Panc1 (cell line): ENCODE measurements around the gene E2F2.

Experiments
- CTCF ChIP-seq: fragments of 450-650 bp; IDR thresholded peaks from 2 replicates; pipeline ENCODE4 v1.5.1; 2017; ENCODE audit warnings: mild to moderate bottlenecking
- POLR2AphosphoS5 ChIP-seq: IDR thresholded peaks from 2 replicates; pipeline ENCODE4 v1.6.1; 2012; ENCODE audit warnings: mild to moderate bottlenecking, low read depth, low read length, moderate library complexity
- TCF7L2 ChIP-seq: IDR thresholded peaks from 2 replicates; pipeline ENCODE4 v1.6.1; 2011; ENCODE audit warnings: mild to moderate bottlenecking, low read depth, low read length, inconsistent platforms
- TF ChIP-seq, protein P1 (sequence below), 2 experiments: IDR thresholded peaks; 2 replicates each; pipeline ENCODE4 v1.6.1; 2011 to 2012; ENCODE audit warnings: low read depth in 2 of 2, control low read depth in 1 of 2, low read length in 1 of 2, mild to moderate bottlenecking in 1 of 2, moderate library complexity in 1 of 2; ENCODE audit not compliant: insufficient read depth in 1 of 2

DNA sequence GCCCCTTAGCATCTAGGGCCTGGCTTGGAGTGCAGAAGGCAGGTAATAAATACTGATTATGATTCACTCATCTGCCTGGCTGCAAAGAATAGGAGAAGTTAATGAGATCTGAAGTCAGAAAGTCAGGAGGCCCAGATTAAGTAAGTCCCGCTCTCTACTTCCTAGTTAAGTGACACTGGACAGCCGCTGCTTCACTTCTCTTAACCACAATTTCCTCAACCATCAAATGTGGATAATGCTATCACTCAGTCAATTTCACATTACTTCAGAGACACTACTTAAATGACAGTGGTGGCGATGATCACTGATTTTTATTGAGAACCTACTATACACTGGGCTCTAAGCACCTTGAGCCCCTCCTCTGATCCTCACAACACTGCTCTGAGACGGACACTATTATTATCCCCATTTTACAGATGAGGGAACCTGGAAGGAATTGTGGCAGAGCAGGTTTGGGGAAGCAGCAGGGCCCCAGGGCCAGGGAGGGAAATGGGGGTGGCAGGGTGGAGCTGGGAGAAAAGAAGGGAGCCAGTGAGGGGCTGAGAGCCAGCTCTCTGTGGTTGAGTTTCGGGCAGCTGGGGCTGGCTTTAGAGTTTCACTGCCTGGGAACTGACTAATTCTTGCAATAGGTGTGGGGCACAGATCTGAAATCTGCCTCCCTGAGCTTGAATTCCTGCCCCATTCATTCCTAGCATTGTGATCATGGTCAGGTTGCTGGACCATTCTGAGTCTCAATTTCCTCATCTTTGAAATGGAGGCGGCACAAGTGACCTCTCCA is 2.4 kb upstream of the E2F2 start:
- no peak for TF ChIP-seq CTCF
- TF ChIP-seq TCF7L2: no peak
- no peak for TF ChIP-seq POLR2AphosphoS5
- TF ChIP-seq, protein P1, sequence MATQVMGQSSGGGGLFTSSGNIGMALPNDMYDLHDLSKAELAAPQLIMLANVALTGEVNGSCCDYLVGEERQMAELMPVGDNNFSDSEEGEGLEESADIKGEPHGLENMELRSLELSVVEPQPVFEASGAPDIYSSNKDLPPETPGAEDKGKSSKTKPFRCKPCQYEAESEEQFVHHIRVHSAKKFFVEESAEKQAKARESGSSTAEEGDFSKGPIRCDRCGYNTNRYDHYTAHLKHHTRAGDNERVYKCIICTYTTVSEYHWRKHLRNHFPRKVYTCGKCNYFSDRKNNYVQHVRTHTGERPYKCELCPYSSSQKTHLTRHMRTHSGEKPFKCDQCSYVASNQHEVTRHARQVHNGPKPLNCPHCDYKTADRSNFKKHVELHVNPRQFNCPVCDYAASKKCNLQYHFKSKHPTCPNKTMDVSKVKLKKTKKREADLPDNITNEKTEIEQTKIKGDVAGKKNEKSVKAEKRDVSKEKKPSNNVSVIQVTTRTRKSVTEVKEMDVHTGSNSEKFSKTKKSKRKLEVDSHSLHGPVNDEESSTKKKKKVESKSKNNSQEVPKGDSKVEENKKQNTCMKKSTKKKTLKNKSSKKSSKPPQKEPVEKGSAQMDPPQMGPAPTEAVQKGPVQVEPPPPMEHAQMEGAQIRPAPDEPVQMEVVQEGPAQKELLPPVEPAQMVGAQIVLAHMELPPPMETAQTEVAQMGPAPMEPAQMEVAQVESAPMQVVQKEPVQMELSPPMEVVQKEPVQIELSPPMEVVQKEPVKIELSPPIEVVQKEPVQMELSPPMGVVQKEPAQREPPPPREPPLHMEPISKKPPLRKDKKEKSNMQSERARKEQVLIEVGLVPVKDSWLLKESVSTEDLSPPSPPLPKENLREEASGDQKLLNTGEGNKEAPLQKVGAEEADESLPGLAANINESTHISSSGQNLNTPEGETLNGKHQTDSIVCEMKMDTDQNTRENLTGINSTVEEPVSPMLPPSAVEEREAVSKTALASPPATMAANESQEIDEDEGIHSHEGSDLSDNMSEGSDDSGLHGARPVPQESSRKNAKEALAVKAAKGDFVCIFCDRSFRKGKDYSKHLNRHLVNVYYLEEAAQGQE (IDR thresholded peaks at IDR 0.05; ENCODE audit: insufficient read depth in 1 of 2, low read depth in 2 of 2, low read length in 1 of 2): no peak
